ENCODE data around the gene ALK.
"Not testable (repeated sequence)": the region's sequence is repeated elsewhere in the genome, so short reads cannot be mapped to it uniquely, and the experiment has no call there.

ALK gene

GRCh38 chr2:29839306-29839705 is 82.1 kb downstream of the ALK start:
- no peak for DNase-seq (ENCODE audit: low read depth)

GRCh38 chr2:29837925-29838324 is 83.5 kb downstream of the ALK start:
- DNase-seq (ENCODE audit: low read depth): no peak

GRCh38 chr2:29834624-29835023 is 86.8 kb downstream of the ALK start:
- peak; percentile 26 for DNase-seq (ENCODE audit: low read depth)

- no peak for DNase-seq (ENCODE audit: low read depth)
These were observed 87.3 kb downstream of the ALK start for GRCh38 chr2:29834036-29834540.

- no peak for DNase-seq (ENCODE audit: low read depth)
These were observed 89.8 kb downstream of the ALK start for GRCh38 chr2:29831560-29831959.

- DNase-seq (ENCODE audit: low read depth): no peak
These were observed 91.5 kb downstream of the ALK start for GRCh38 chr2:29829841-29830240.

- not testable (repeated sequence) for DNase-seq (ENCODE audit: low read depth)
These were observed 97.2 kb downstream of the ALK start for GRCh38 chr2:29824145-29824544.

- DNase-seq (ENCODE audit: low read depth): no peak
These were observed 99.8 kb downstream of the ALK start for GRCh38 chr2:29821591-29821990.

- no peak for DNase-seq (ENCODE audit: low read depth)
These were observed 101.8 kb downstream of the ALK start for GRCh38 chr2:29819570-29819969.

- no peak for DNase-seq (ENCODE audit: low read depth)
These were observed 103.3 kb downstream of the ALK start for GRCh38 chr2:29817801-29818680.

GRCh38 chr2:29817299-29817698 is 104.1 kb downstream of the ALK start:
- no peak for DNase-seq (ENCODE audit: low read depth)

GRCh38 chr2:29816651-29817050 is 104.7 kb downstream of the ALK start:
- DNase-seq (ENCODE audit: low read depth): no peak

GRCh38 chr2:29811378-29811777 is 110.0 kb downstream of the ALK start:
- DNase-seq (ENCODE audit: low read depth): peak; percentile 13

GRCh38 chr2:29810956-29811355 is 110.4 kb downstream of the ALK start:
- no peak for DNase-seq (ENCODE audit: low read depth)

- no peak for DNase-seq (ENCODE audit: low read depth)
These were observed 113.1 kb downstream of the ALK start for GRCh38 chr2:29808321-29808720.

GRCh38 chr2:29807082-29807481 is 114.3 kb downstream of the ALK start:
- DNase-seq (ENCODE audit: low read depth): no peak

- no peak for DNase-seq (ENCODE audit: low read depth)
These were observed 114.9 kb downstream of the ALK start for GRCh38 chr2:29806461-29806860.

GRCh38 chr2:29804671-29805070 is 116.7 kb downstream of the ALK start:
- DNase-seq (ENCODE audit: low read depth): no peak

- no peak for DNase-seq (ENCODE audit: low read depth)
These were observed 117.8 kb downstream of the ALK start for GRCh38 chr2:29803537-29803936.

- DNase-seq (ENCODE audit: low read depth): no peak
These were observed 118.4 kb downstream of the ALK start for GRCh38 chr2:29802986-29803385.

GRCh38 chr2:29799628-29800027 is 121.8 kb downstream of the ALK start:
- no peak for DNase-seq (ENCODE audit: low read depth)

GRCh38 chr2:29797916-29798315 is 123.5 kb downstream of the ALK start:
- DNase-seq (ENCODE audit: low read depth): no peak

- no peak for DNase-seq (ENCODE audit: low read depth)
These were observed 124.9 kb downstream of the ALK start for GRCh38 chr2:29796446-29796845.
